Suprapubic skin (tissue), 3 donors: ENCODE measurements around the gene GUCA1A.

Source experiments
- CTCF ChIP-seq, 2 donors: fragments of 200-600 bp in 1 of 2; fragments of 450-650 bp in 1 of 2; sonication (generic) in 1 of 2; IDR thresholded peaks; one replicate each; pipeline ENCODE4 v1.5.1; 2016 to 2019; ENCODE audit warnings: antibody characterized with exemption in 2 of 2, mild to moderate bottlenecking in 1 of 2, moderate library complexity in 1 of 2
- EP300 ChIP-seq: sonication (generic); formaldehyde crosslinking; IDR thresholded peaks from one replicate; pipeline ENCODE4 v1.6.1; 2017; ENCODE audit warnings: antibody characterized with exemption
- POLR2A ChIP-seq, 2 donors: fragments of 450-650 bp; IDR thresholded peaks; one replicate each; pipeline ENCODE4 v1.6.1; 2017; ENCODE audit warnings: antibody characterized with exemption in 2 of 2, mild to moderate bottlenecking in 2 of 2, moderate library complexity in 2 of 2

GRCh38 chr6:42156638-42157037 lies 16.5 kb upstream of the GUCA1A start:
- TF ChIP-seq CTCF (IDR thresholded peaks at IDR 0.05) (no peak), EP300 (no peak), POLR2A (IDR thresholded peaks at IDR 0.05) (no peak)
